Glutamatergic neuron (in vitro differentiated cells): ENCODE measurements around the gene VPS26B. TPM values are rescaled to one million over a fixed set of nuclear protein-coding genes. Genes with fewer than 3 reads are reported as not detected.

ENCODE experiments used
- DNase-seq: peaks from one replicate; pipeline ENCODE4 v3.0.0; 2022
- H3K27ac Mint-ChIP-seq: one replicate; pipeline ENCODE4 v1.8.0; 2020; ENCODE audit warnings: mild to moderate bottlenecking, mixed read lengths, inconsistent platforms; ENCODE audit not compliant: unreplicated experiment
- H3K27me3 Mint-ChIP-seq: one replicate; pipeline ENCODE4 v1.8.0; 2020; ENCODE audit warnings: mild to moderate bottlenecking, moderate library complexity, mixed read lengths, inconsistent platforms; ENCODE audit not compliant: unreplicated experiment
- H3K36me3 Mint-ChIP-seq: one replicate; pipeline ENCODE4 v1.8.0; 2020; ENCODE audit warnings: mild to moderate bottlenecking, mixed read lengths, inconsistent platforms; ENCODE audit not compliant: unreplicated experiment
- H3K4me1 Mint-ChIP-seq: one replicate; pipeline ENCODE4 v1.8.0; 2020; ENCODE audit warnings: mild to moderate bottlenecking, low read depth, mixed read lengths, inconsistent platforms; ENCODE audit not compliant: unreplicated experiment
- H3K4me3 Mint-ChIP-seq: one replicate; pipeline ENCODE4 v1.8.0; 2020; ENCODE audit warnings: mild to moderate bottlenecking, mixed read lengths, inconsistent platforms; ENCODE audit not compliant: unreplicated experiment
- H3K9me3 Mint-ChIP-seq: one replicate; pipeline ENCODE4 v1.8.0; 2020; ENCODE audit warnings: mild to moderate bottlenecking, moderate library complexity, mixed read lengths, inconsistent platforms; ENCODE audit not compliant: unreplicated experiment
- total RNA-seq: library from RNA; stranded (reverse); fragmentation: NEBNext Ultra II Directional; extraction: Animal tissue kit (Norgen Biotek cat#: 25700); gene quantifications from one replicate; pipeline ENCODE4 v1.2.1, GENCODE V29; 2021; ENCODE audit not compliant: unreplicated experiment
- TF ChIP-seq, protein P1 (sequence below): fragments of 200-600 bp; sonication (generic); IDR thresholded peaks from one replicate; pipeline ENCODE4 v1.5.0; 2021; ENCODE audit not compliant: partially characterized antibody, unreplicated experiment

The VPS26B gene
- total RNA-seq, 1 donor from 2014 or later: 63.6 TPM

DNA sequence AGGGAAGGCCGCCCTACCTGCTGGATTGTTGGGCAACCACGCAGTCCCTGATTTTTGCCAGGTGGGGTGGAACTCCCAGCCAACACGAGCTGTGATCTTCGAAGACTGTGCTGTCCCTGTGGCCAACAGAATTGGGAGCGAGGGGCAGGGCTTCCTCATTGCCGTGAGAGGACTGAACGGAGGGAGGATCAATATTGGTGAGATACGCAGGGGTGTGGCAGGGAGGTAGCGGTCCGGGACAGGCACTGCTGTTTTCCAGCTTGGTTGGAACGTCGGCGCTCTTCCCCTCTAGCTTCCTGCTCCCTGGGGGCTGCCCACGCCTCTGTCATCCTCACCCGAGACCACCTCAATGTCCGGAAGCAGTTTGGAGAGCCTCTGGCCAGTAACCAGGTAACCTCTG, 36.5 kb downstream of the VPS26B start:
- Mint-ChIP-seq H3K4me1 (no peaks in the 10 kb centered on the region), H3K36me3 (no peaks in the 10 kb centered on the region), H3K4me3 (no peak overlapping the region), H3K27me3 (no peaks in the 10 kb centered on the region), H3K9me3 (no peaks in the 10 kb centered on the region), H3K27ac (no peak overlapping the region)
- TF ChIP-seq, protein P1, sequence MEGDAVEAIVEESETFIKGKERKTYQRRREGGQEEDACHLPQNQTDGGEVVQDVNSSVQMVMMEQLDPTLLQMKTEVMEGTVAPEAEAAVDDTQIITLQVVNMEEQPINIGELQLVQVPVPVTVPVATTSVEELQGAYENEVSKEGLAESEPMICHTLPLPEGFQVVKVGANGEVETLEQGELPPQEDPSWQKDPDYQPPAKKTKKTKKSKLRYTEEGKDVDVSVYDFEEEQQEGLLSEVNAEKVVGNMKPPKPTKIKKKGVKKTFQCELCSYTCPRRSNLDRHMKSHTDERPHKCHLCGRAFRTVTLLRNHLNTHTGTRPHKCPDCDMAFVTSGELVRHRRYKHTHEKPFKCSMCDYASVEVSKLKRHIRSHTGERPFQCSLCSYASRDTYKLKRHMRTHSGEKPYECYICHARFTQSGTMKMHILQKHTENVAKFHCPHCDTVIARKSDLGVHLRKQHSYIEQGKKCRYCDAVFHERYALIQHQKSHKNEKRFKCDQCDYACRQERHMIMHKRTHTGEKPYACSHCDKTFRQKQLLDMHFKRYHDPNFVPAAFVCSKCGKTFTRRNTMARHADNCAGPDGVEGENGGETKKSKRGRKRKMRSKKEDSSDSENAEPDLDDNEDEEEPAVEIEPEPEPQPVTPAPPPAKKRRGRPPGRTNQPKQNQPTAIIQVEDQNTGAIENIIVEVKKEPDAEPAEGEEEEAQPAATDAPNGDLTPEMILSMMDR: no peak
- DNase-seq: no peak

DNA sequence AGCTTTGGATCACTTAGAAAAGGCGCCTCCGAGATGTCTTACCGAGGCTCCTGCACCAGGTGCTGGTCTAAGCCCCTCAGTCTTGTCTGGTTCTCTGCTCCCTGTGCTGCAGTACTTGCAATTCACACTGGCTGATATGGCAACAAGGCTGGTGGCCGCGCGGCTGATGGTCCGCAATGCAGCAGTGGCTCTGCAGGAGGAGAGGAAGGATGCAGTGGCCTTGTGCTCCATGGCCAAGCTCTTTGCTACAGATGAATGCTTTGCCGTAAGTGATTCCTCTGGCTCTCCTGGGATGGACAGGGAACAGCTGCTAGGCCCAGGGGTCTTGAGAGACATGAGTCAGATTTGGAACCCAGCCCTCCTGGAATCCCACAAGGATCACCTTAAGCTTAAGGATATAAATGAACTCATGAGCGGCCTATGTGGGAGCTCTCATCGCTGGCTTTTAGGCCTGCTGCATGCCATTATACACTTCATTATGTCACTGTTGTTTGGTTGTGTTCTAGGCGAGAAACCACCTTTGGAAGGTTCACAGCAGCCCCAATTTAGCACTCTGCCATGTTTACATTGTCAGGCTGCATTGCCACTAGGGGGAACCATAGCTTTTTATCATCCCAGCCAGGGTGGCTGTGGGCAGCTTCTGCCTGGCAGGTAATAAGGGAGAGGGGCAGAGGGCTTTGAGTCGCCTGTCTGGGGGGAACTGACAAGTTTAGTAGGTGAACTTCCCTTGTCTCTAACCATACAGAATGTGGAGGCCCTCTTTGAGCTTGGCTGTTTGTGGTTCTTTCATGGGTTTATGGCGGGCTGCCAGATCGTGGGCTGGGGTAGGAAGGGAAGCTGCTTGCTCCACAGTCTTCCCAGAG, 37.4 kb downstream of the VPS26B start:
- H3K36me3 Mint-ChIP-seq: no peaks in the 10 kb centered on the region
- H3K4me1 Mint-ChIP-seq: no peaks in the 10 kb centered on the region
- peak; percentile 59 for DNase-seq
- H3K27me3 Mint-ChIP-seq: no peaks in the 10 kb centered on the region
- no peak overlapping the region for H3K4me3 Mint-ChIP-seq
- H3K27ac Mint-ChIP-seq: no peak overlapping the region
- TF ChIP-seq, protein P1: peak; percentile 69
- H3K9me3 Mint-ChIP-seq: no peaks in the 10 kb centered on the region

GRCh38 chr11:134264966-134265764, 40.7 kb downstream of the VPS26B start:
- no peak overlapping the region for H3K4me3 Mint-ChIP-seq
- no peaks in the 10 kb centered on the region for H3K9me3 Mint-ChIP-seq
- no peaks in the 10 kb centered on the region for H3K36me3 Mint-ChIP-seq
- H3K27ac Mint-ChIP-seq: no peak overlapping the region
- H3K4me1 Mint-ChIP-seq: no peaks in the 10 kb centered on the region
- TF ChIP-seq, protein P1: no peak
- DNase-seq: no peak
- H3K27me3 Mint-ChIP-seq: no peaks in the 10 kb centered on the region

GRCh38 chr11:134266440-134266839, 42.0 kb downstream of the VPS26B start:
- peaks cover 2% of the 10 kb centered on the region for H3K4me1 Mint-ChIP-seq
- no peak overlapping the region for H3K27ac Mint-ChIP-seq
- no peak overlapping the region for H3K4me3 Mint-ChIP-seq
- TF ChIP-seq, protein P1: no peak
- H3K36me3 Mint-ChIP-seq: no peaks in the 10 kb centered on the region
- peaks cover under 1% of the 10 kb centered on the region for H3K9me3 Mint-ChIP-seq
- no peaks in the 10 kb centered on the region for H3K27me3 Mint-ChIP-seq
- no peak for DNase-seq

- H3K9me3 Mint-ChIP-seq: peaks cover 4% of the 10 kb centered on the region
- H3K36me3 Mint-ChIP-seq: no peaks in the 10 kb centered on the region
- H3K4me3 Mint-ChIP-seq: no peak overlapping the region
- H3K27me3 Mint-ChIP-seq: no peaks in the 10 kb centered on the region
- no peak overlapping the region for H3K27ac Mint-ChIP-seq
- H3K4me1 Mint-ChIP-seq: peaks cover 5% of the 10 kb centered on the region
- no peak for DNase-seq
- TF ChIP-seq, protein P1: no peak
Measured at GRCh38 chr11:134266841-134267251, 42.4 kb downstream of the VPS26B start.
